ENCODE measurements around the gene TAF15. TPM values are rescaled to one million over a fixed set of nuclear protein-coding genes. Genes with fewer than 3 reads are reported as not detected.

The TAF15 gene
- total RNA-seq, 4 donors from 2014 or later = 55.9 to 79.8 (median 65.4) TPM

GRCh38 chr17:35766903-35767510 is 42.3 kb upstream of the TAF15 start:
- peaks cover 7 to 9% of the 10 kb centered on the region in 2 donors for H3K4me1 ChIP-seq
- peak; percentile 51 to 70 for DNase-seq
- TF ChIP-seq CTCF (IDR thresholded peaks at IDR 0.05) = peak in 5 of 6 experiments; percentile 16 to 86 (median 76)
- no peak for TF ChIP-seq POLR2A (IDR thresholded peaks at IDR 0.05)
- H3K4me3 ChIP-seq (replicated peaks in 1 of 3) = no peak overlapping the region
- no peaks in the 10 kb centered on the region for H3K9me3 ChIP-seq
- H3K27ac ChIP-seq = no peak overlapping the region
- intact Hi-C loops (cut with DNase I) = no loop called here
- 43 to 56% methylated on average over 7 of the region's 7 CpGs for WGBS, 2 donors
- H3K27me3 ChIP-seq = no peaks in the 10 kb centered on the region
- H3K36me3 ChIP-seq = no peaks in the 10 kb centered on the region

GRCh38 chr17:35768797-35769196 is 40.5 kb upstream of the TAF15 start:
- Histone ChIP-seq H3K9me3 (no peaks in the 10 kb centered on the region), H3K27ac (no peak overlapping the region), H3K4me1 (peaks cover 16 to 19% of the 10 kb centered on the region in 2 donors), H3K4me3 (replicated peaks in 1 of 3) (no peak overlapping the region), H3K27me3 (no peaks in the 10 kb centered on the region), H3K36me3 (no peaks in the 10 kb centered on the region)
- 96 to 100% methylated on average over 2 of the region's 2 CpGs for WGBS, 2 donors
- intact Hi-C loops (cut with DNase I) = no loop called here
- no peak for TF ChIP-seq CTCF (IDR thresholded peaks at IDR 0.05)
- TF ChIP-seq POLR2A (IDR thresholded peaks at IDR 0.05) = no peak
- DNase-seq = no peak

GRCh38 chr17:35769895-35770486 is 39.3 kb upstream of the TAF15 start:
- Histone ChIP-seq H3K4me1 (peaks cover 21 to 23% of the 10 kb centered on the region in 2 donors), H3K27ac (no peak overlapping the region), H3K4me3 (replicated peaks in 1 of 3) (no peak overlapping the region), H3K9me3 (no peaks in the 10 kb centered on the region), H3K27me3 (no peaks in the 10 kb centered on the region), H3K36me3 (no peaks in the 10 kb centered on the region)
- DNase-seq = no peak
- no peak for TF ChIP-seq CTCF (IDR thresholded peaks at IDR 0.05)
- intact Hi-C loops (cut with DNase I) = no loop called here
- 91 to 93% methylated on average over 28 to 48 of the region's 48 CpGs for WGBS, 2 donors

- intact Hi-C loops (cut with DNase I) = no loop called here
- TF ChIP-seq CTCF (IDR thresholded peaks at IDR 0.05) (no peak), POLR2A (IDR thresholded peaks at IDR 0.05) (no peak)
- Histone ChIP-seq H3K9me3 (no peaks in the 10 kb centered on the region), H3K27me3 (no peaks in the 10 kb centered on the region), H3K4me1 (peaks cover 28 to 32% of the 10 kb centered on the region in 2 donors), H3K4me3 (replicated peaks in 1 of 3) (no peak overlapping the region), H3K36me3 (no peaks in the 10 kb centered on the region), H3K27ac (peak overlapping the region; percentile 79 to 96 (median 90))
- no peak for DNase-seq
- WGBS, 2 donors = 79 to 80% methylated on average over 8 to 17 of the region's 20 CpGs
Measured at GRCh38 chr17:35773129-35773528, 36.2 kb upstream of the TAF15 start.

- peak; percentile 53 to 55 for DNase-seq
- 37 to 49% methylated on average over 10 of the region's 10 CpGs for WGBS, 2 donors
- no peaks in the 10 kb centered on the region for H3K9me3 ChIP-seq
- no peak for TF ChIP-seq POLR2A (IDR thresholded peaks at IDR 0.05)
- TF ChIP-seq CTCF (IDR thresholded peaks at IDR 0.05) = no peak
- peak overlapping the region; percentile 79 to 96 (median 90) for H3K27ac ChIP-seq
- no peaks in the 10 kb centered on the region for H3K27me3 ChIP-seq
- no peaks in the 10 kb centered on the region for H3K36me3 ChIP-seq
- intact Hi-C loops (cut with DNase I) = no loop called here
- H3K4me3 ChIP-seq (replicated peaks in 1 of 3) = no peak overlapping the region
- peaks cover 28 to 32% of the 10 kb centered on the region in 2 donors for H3K4me1 ChIP-seq
Measured at GRCh38 chr17:35773679-35774425, 35.4 kb upstream of the TAF15 start.

Data from thyroid gland (tissue), 4 donors.